NCI-H1092 treated with DMSO at 0.1 percent for 48 hours (cell line): Measurements from ENCODE around the gene CEP72.
"Not testable (repeated sequence)": the region's sequence is repeated elsewhere in the genome, so short reads cannot be mapped to it uniquely, and the experiment has no call there.

Experiments
- DNase-seq: peaks from one replicate; lab custom pipeline; 2025; lab: John Stamatoyannopoulos, UW

CEP72 gene

GRCh38 chr5:685262-686171, 73.4 kb downstream of the CEP72 start:
- DNase-seq, result no peak

GRCh38 chr5:686172-686523, 74.0 kb downstream of the CEP72 start:
- not testable (repeated sequence) for DNase-seq

- DNase-seq, result not testable (repeated sequence)
Measured at GRCh38 chr5:686936-687335, 74.8 kb downstream of the CEP72 start.

DNA sequence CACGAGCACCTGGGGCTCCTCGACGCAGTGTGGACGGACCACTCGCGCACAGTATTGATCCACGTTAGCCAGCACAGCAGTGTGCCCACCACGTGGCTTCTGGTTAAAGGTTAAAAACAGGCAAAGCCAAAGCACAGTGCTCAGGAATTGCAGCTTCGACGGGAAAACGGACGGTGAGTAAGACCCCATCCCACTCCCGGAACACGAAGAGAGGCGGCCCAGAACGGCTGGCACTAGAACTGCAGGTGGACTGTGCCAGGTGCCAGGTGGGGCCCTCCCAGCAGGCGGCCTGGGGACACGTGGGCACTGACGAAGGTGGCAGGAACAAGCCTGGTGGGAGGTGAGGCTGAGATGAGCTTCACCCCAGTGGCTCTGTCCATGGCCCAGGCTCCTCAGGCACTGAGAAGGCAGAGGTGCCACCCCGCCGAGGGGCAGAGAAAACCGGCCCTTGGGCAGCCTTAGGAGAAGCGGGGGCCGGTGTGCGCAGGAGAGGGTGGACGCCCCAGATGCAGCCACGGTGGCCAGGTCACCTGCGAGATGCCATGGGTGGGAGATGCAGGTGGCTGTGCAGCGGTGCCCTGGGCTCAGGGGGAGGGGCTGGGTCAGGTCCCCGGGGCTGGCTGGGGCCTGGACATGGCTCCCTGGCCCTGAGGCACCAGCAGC, 76.3 kb downstream of the CEP72 start:
- DNase-seq, result not testable (repeated sequence)

- not testable (repeated sequence) for DNase-seq
Measured at GRCh38 chr5:690293-690692, 78.2 kb downstream of the CEP72 start.

DNA sequence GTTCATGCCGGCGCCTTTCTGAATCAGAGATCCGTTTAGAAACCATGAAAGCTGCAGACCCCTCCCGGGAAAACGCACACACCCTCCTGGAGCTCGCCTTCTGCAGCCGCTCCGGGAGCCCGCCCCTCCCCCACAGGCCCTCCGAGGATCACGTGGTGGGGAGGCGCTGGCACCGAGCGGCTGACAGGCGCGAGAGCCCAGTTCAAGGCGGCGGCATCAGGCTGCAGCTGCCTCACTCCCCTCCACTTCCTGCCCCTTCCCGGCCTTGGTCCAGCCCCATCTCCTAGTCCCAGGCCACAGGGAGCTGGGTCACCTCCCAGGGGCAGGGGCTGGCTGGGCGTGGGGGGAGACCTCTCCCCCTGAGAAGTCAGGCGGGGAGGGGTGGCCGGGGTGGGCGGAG, 78.9 kb downstream of the CEP72 start:
- not testable (repeated sequence) for DNase-seq

DNA sequence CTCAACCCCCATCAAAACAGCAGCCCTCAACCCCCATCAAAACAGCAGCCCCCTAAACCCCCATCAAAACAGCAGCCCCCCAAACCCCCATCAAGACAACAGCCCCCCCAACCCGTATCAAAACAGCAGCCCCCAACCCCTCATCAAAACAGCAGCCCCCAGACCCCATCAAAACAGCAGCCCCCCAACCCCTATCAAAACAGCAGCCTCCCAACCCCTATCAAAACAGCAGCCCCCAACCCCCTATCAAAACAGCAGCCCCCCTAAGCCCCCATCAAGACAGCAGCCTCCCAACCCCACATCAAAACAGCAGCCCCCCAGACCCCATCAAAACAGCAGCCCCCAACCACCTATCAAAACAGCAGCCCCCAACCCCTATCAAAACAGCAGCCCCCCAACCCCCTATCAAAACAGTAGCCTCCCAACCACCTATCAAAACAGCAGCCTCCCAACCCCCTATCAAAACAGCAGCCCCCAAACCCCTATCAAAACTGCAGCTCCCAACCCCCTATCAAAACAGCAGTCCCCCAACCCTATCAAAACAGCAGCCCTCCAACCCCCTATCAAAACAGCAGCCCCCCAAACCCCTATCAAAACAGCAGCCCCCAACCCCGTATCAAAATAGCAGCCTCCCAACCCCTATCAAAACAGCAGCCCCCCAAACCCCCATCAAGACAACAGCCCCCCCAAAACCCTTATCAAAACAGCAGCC, 79.8 kb downstream of the CEP72 start:
- DNase-seq, result no peak

DNA sequence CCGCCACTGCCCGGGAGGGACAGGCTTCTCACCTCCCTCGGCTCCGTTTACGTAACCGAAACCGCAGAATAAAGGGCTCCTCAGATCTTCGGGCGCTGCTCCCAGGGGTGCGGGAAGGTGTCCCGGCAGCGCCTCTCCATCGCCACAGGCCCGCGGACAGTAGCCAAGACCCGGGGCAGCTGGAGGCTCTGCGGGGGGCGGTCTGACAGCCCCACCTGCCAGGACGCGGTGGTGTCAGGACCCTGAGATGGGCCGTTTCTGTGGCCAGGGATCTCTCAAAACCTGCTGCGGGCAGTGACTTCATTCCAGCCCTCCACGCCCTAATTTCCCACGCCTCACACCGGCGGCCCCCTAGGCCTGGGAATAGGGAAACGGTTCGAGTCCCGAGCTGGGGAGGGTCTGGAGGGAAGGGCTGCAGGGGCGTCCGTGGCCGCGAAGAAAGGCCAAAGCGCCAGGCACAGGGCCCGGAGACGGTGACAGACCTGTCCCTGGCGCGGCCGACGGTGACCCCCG, 80.4 kb downstream of the CEP72 start:
- peak; percentile 19 for DNase-seq

GRCh38 chr5:693271-694041, 81.3 kb downstream of the CEP72 start, which contains the start of gene TPPP:
Gene TPPP (minus strand): TSS chr5:693352. CDS start chr5:678060, 15,292 bp downstream.
- peak; percentile 74 for DNase-seq

DNA sequence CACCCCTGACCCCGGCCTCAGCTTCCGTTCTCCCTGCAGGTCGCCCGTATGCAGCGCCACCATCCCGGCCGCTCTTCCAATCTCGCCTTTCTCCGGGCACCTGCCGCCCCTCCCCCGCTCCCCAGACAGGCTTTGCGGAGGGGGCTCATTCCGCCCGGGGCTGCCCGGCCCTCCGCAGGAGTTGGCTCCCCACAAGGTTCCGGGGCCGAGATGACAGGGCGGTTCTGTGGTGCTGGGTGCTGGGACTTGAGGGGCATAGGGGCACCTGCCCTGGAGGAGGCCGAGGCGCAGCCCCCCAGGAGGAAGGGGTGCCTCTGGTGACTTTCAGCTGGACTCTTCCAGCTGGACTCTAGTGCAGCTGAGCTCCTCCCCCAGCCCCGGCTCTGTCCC, 81.9 kb downstream of the CEP72 start:
- DNase-seq, result not testable (repeated sequence)

- DNase-seq, result not testable (repeated sequence)
Measured at GRCh38 chr5:695475-695874, 83.3 kb downstream of the CEP72 start.

GRCh38 chr5:696191-696590, 84.1 kb downstream of the CEP72 start:
- not testable (repeated sequence) for DNase-seq

GRCh38 chr5:696753-697702, 84.9 kb downstream of the CEP72 start:
- DNase-seq, result not testable (repeated sequence)
